ENCODE measurements around the gene UBE2J1. TPM values are rescaled to one million over a fixed set of nuclear protein-coding genes. Genes with fewer than 3 reads are reported as not detected.
A peak's percentile ranks its signal among the peaks of the same experiment; 100 is the strongest.

The UBE2J1 gene
- total and polyA plus RNA-seq, 9 of the 15 experiments (the other 6 are each of a cell fraction or from before 2014, with no cell fraction given), result 11.6 to 32.6 (median 22.0) TPM

- no peak for TF ChIP-seq CLOCK (CRISPR knock-in tag; IDR thresholded peaks at IDR 0.05; ENCODE audit: borderline replicate concordance)
- no peak for TF ChIP-seq ZNF740 (CRISPR knock-in tag; IDR thresholded peaks at IDR 0.05)
- TF ChIP-seq ZNF740 (tag; IDR thresholded peaks at IDR 0.05), result no peak
- TF ChIP-seq SMARCB1 (IDR thresholded peaks at IDR 0.05; ENCODE audit: insufficient read length, low read depth), result no peak
- no peak for TF ChIP-seq TBP (optimal IDR thresholded peaks at IDR 0.05; ENCODE audit: low read depth, low read length)
- TF ChIP-seq RHOXF2B (CRISPR knock-in tag; conservative IDR thresholded peaks at IDR 0.05), result no peak
- no peak for TF ChIP-seq PRDM10 (IDR thresholded peaks at IDR 0.05; ENCODE audit: partially characterized antibody)
- TF ChIP-seq SAFB (IDR thresholded peaks at IDR 0.05; ENCODE audit: borderline replicate concordance, low read depth, low read length), result no peak
- TF ChIP-seq ZBTB12 (CRISPR knock-in tag; IDR thresholded peaks at IDR 0.05), result no peak
- no peak for TF ChIP-seq SREBF2 (CRISPR knock-in tag; IDR thresholded peaks at IDR 0.05)
- TF ChIP-seq ZNF785 (CRISPR knock-in tag; IDR thresholded peaks at IDR 0.05), result no peak
- peak in 1 of 2 experiments; percentile 94; a peak in 2 of 4 replicates for TF ChIP-seq RCOR1 (IDR thresholded peaks at IDR 0.05; ENCODE audit: borderline replicate concordance in 1 of 2, low read depth in 2 of 2, low read length in 2 of 2)
- peak; percentile 50; the same call in 1 of the 2 replicates for TF ChIP-seq ZNF395 (CRISPR knock-in tag; IDR thresholded peaks at IDR 0.05)
- TF ChIP-seq ETV1 (tag; conservative IDR thresholded peaks at IDR 0.05; ENCODE audit: low read depth), result peak; percentile 38; the same call in 1 of the 2 replicates
- no peak for TF ChIP-seq RAD51 (IDR thresholded peaks at IDR 0.05; ENCODE audit: borderline replicate concordance, low read depth)
- peak; percentile 49; the same call in 1 of the 2 replicates for TF ChIP-seq ESRRA (IDR thresholded peaks at IDR 0.05; ENCODE audit: borderline replicate concordance, low read depth)
- no peak for TF ChIP-seq NFYB (IDR thresholded peaks at IDR 0.05; ENCODE audit: extremely low read depth, insufficient read length)
- TF ChIP-seq ELF2 (CRISPR knock-in tag; IDR thresholded peaks at IDR 0.05), result no peak
Measured at GRCh38 chr6:89297695-89298351, 54.7 kb downstream of the UBE2J1 start (continued).
